ENCODE measurements around the gene DMC1. TPM values are rescaled to one million over a fixed set of nuclear protein-coding genes. Genes with fewer than 3 reads are reported as not detected.
A peak's percentile ranks its signal among the peaks of the same experiment; 100 is the strongest.
"Not testable (repeated sequence)": the region's sequence is repeated elsewhere in the genome, so short reads cannot be mapped to it uniquely, and the experiment has no call there.

Gene DMC1
- total RNA-seq = 0.22 and 0.60 TPM in 2 replicates

- DNase-seq (ENCODE audit: low read depth in 2 of 2) = peak; percentile 51 to 63
Observed at GRCh38 chr22:38569972-38570778, at the start of gene DMC1. DMC1 (minus strand) TSS chr22:38570183; CDS start chr22:38568256, 1,927 bp downstream.

GRCh38 chr22:38618682-38619081 is 48.7 kb upstream of the DMC1 start:
- peak; percentile 5 to 8 for DNase-seq (ENCODE audit: low read depth in 2 of 2)

- DNase-seq (ENCODE audit: low read depth in 2 of 2) = no peak
Observed at GRCh38 chr22:38618258-38618657, 48.3 kb upstream of the DMC1 start.

- DNase-seq (ENCODE audit: low read depth in 2 of 2) = not testable (repeated sequence)
Observed at GRCh38 chr22:38615064-38615405, 45.1 kb upstream of the DMC1 start.

GRCh38 chr22:38614332-38615063 is 44.5 kb upstream of the DMC1 start:
- DNase-seq (ENCODE audit: low read depth in 2 of 2) = no peak

- no peak for DNase-seq (ENCODE audit: low read depth in 2 of 2)
Observed at GRCh38 chr22:38613588-38613987, 43.6 kb upstream of the DMC1 start.

GRCh38 chr22:38612217-38613006 is 42.4 kb upstream of the DMC1 start:
- DNase-seq (ENCODE audit: low read depth in 2 of 2) = no peak

- no peak for DNase-seq (ENCODE audit: low read depth in 2 of 2)
Observed at GRCh38 chr22:38611559-38611958, 41.6 kb upstream of the DMC1 start.

GRCh38 chr22:38610234-38610633 is 40.3 kb upstream of the DMC1 start:
- DNase-seq (ENCODE audit: low read depth in 2 of 2) = no peak

- no peak for DNase-seq (ENCODE audit: low read depth in 2 of 2)
Observed at GRCh38 chr22:38608992-38609750, 39.2 kb upstream of the DMC1 start.

- no peak for DNase-seq (ENCODE audit: low read depth in 2 of 2)
Observed at GRCh38 chr22:38607680-38608079, 37.7 kb upstream of the DMC1 start.

- no peak for DNase-seq (ENCODE audit: low read depth in 2 of 2)
Observed at GRCh38 chr22:38602166-38602565, 32.2 kb upstream of the DMC1 start.

- no peak for DNase-seq (ENCODE audit: low read depth in 2 of 2)
Observed at GRCh38 chr22:38601221-38601764, 31.3 kb upstream of the DMC1 start.

GRCh38 chr22:38599466-38599865 is 29.5 kb upstream of the DMC1 start:
- DNase-seq (ENCODE audit: low read depth in 2 of 2) = no peak

GRCh38 chr22:38582923-38583322 is 12.9 kb upstream of the DMC1 start:
- DNase-seq (ENCODE audit: low read depth in 2 of 2) = not testable (repeated sequence)

- DNase-seq (ENCODE audit: low read depth in 2 of 2) = no peak
Observed at GRCh38 chr22:38578505-38578904, 8.5 kb upstream of the DMC1 start.

GRCh38 chr22:38572065-38572464 is 2.1 kb upstream of the DMC1 start:
- DNase-seq (ENCODE audit: low read depth in 2 of 2) = peak; percentile 63 to 73

- DNase-seq (ENCODE audit: low read depth in 2 of 2) = peak; percentile 4 to 8
Observed at GRCh38 chr22:38570779-38571364, 889 bp upstream of the DMC1 start.

- DNase-seq (ENCODE audit: low read depth in 2 of 2) = no peak
Observed at GRCh38 chr22:38569181-38569971, 607 bp downstream of the DMC1 start.

Data from lung microvascular endothelial cell (primary cell).